ENCODE data around the gene LRIT3. TPM values are rescaled to one million over a fixed set of nuclear protein-coding genes. Genes with fewer than 3 reads are reported as not detected.

The LRIT3 gene
- total and polyA plus RNA-seq, 2 of the 4 experiments (the other 2 are of a cell fraction): 0.02 TPM; not detected in 1

GRCh38 chr4:109811707-109812106 is 36.2 kb upstream of the LRIT3 start:
- dilution Hi-C loops (cut with HindIII; ENCODE audit: low sequenced_read_pairs, unreplicated experiment) (no loop called here), in situ Hi-C loops (cut with MboI; ENCODE audit: low sequenced_read_pairs) (loop anchor here (10.0 kb wide), 3 partner anchors 107 to 387 kb away; partner anchors contain the start of gene CASP6), intact Hi-C loops (cut with micrococcal nuclease) (no loop called here)
- H3K4ac ChIP-seq (ENCODE audit: low read depth, low read length): no peak overlapping the region
- no peak for DNase-seq
- H4K8ac ChIP-seq (ENCODE audit: low read depth in 2 of 2, low read length in 2 of 2): no peak overlapping the region
- no peak for ATAC-seq (ENCODE audit: low read depth)
- no peak overlapping the region for H2AK9ac ChIP-seq (replicated peaks; ENCODE audit: low read depth, low read length, poor library complexity)
- no peaks in the 10 kb centered on the region for H3K9me3 ChIP-seq (ENCODE audit: control insufficient read depth, insufficient read depth, low read length)
- no peak overlapping the region for H2BK20ac ChIP-seq (ENCODE audit: low read depth, low read length)
- H3K36me3 ChIP-seq (ENCODE audit: control insufficient read depth, insufficient read depth, low read length): no peaks in the 10 kb centered on the region
- H2AK5ac ChIP-seq (ENCODE audit: low read depth, low read length): no peak overlapping the region
- no peak overlapping the region for H2AFZ ChIP-seq (replicated peaks; ENCODE audit: low read length, poor library complexity)
- H3K18ac ChIP-seq (ENCODE audit: low read depth, low read length): no peak overlapping the region
- TF ChIP-seq MXI1 (IDR thresholded peaks at IDR 0.05; ENCODE audit: borderline replicate concordance, low read depth, low read length) (no peak), CEBPB (IDR thresholded peaks at IDR 0.05; ENCODE audit: low read depth, low read length) (no peak), CTCF (conservative IDR thresholded peaks at IDR 0.05; ENCODE audit: low read depth, low read length) (no peak), MAZ (IDR thresholded peaks at IDR 0.05; ENCODE audit: borderline replicate concordance, low read depth, low read length) (no peak), POLR2A (IDR thresholded peaks at IDR 0.05; ENCODE audit: low read depth, low read length) (no peak), CHD1 (IDR thresholded peaks at IDR 0.05; ENCODE audit: low read depth, low read length) (no peak), NFE2L2 (IDR thresholded peaks at IDR 0.05; ENCODE audit: low read depth, low read length) (no peak), SMC3 (IDR thresholded peaks at IDR 0.05; ENCODE audit: low read depth, low read length) (no peak)
- no peaks in the 10 kb centered on the region for H3K4me1 ChIP-seq (ENCODE audit: control insufficient read depth, insufficient read depth, low read length)
- no peaks in the 10 kb centered on the region for H3K9me1 ChIP-seq (ENCODE audit: insufficient read depth, low read length)
- WGBS, 2 experiments (ENCODE audit: extremely low coverage in 2 of 2, insufficient read length in 1 of 2): no CpG with 5 or more reads among the region's 3 CpGs
- H2BK15ac ChIP-seq (ENCODE audit: low read depth, low read length): no peak overlapping the region
- H3K27ac ChIP-seq (ENCODE audit: insufficient read depth, low read length): no peak overlapping the region
- H3K23ac ChIP-seq (ENCODE audit: low read depth, low read length): no peak overlapping the region
- H4K5ac ChIP-seq (ENCODE audit: low read depth, low read length): no peak overlapping the region
- no peak overlapping the region for H4K91ac ChIP-seq (ENCODE audit: insufficient read depth, low read depth, low read length)
- H3K79me1 ChIP-seq (ENCODE audit: low read depth in 1 of 2, low read length in 2 of 2): peaks cover 9 to 13% of the 10 kb centered on the region in 2 experiments; a peak in 3 of 4 replicates
- H4K20me1 ChIP-seq (ENCODE audit: insufficient read depth, low read length): no peaks in the 10 kb centered on the region
- H3K4me2 ChIP-seq (ENCODE audit: low read depth, low read length): no peak overlapping the region
- CTCF ChIA-PET: no interaction called here
- H3K4me3 ChIP-seq (ENCODE audit: insufficient read depth, low read depth, low read length): no peak overlapping the region
- H3K27me3 ChIP-seq (ENCODE audit: control insufficient read depth, insufficient read depth, low read length): no peaks in the 10 kb centered on the region
- no peak overlapping the region for H2BK5ac ChIP-seq (ENCODE audit: low read depth, low read length, poor library complexity, severe bottlenecking)
- POLR2A ChIA-PET (ENCODE audit: unreplicated experiment): no interaction called here
- H2BK120ac ChIP-seq (ENCODE audit: low read depth, low read length): no peak overlapping the region
- BruUV-seq (replicated peaks): no TSS peak
- no peak overlapping the region for H3K9ac ChIP-seq (ENCODE audit: low read depth, low read length)
- no peak overlapping the region for H3K14ac ChIP-seq (replicated peaks; ENCODE audit: low read depth, low read length)
- H3K56ac ChIP-seq (ENCODE audit: extremely low read depth, insufficient read depth, low read length): no peak overlapping the region
